Activated naive CD4-positive, alpha-beta T cell treated with anti-CD3 and anti-CD28 coated beads, Interleukin-2, amount 50 U/mL, for 24 hours (primary cell): ENCODE data around the gene SPDL1.

ENCODE experiments used
- H3K27ac Mint-ChIP-seq: one replicate; pipeline ENCODE4 v1.8.0; 2021; ENCODE audit warnings: mild to moderate bottlenecking, mixed read lengths
- H3K27me3 Mint-ChIP-seq: one replicate; pipeline ENCODE4 v1.8.0; 2021; ENCODE audit warnings: mixed read lengths
- H3K36me3 Mint-ChIP-seq: one replicate; pipeline ENCODE4 v1.8.0; 2021; ENCODE audit warnings: mixed read lengths
- H3K4me1 Mint-ChIP-seq: one replicate; pipeline ENCODE4 v1.8.0; 2021; ENCODE audit warnings: mixed read lengths
- H3K4me3 Mint-ChIP-seq: one replicate; pipeline ENCODE4 v1.8.0; 2021; ENCODE audit warnings: mild to moderate bottlenecking, mixed read lengths
- H3K9me3 Mint-ChIP-seq: one replicate; pipeline ENCODE4 v1.8.0; 2021; ENCODE audit warnings: mixed read lengths

SPDL1 gene, protein sequence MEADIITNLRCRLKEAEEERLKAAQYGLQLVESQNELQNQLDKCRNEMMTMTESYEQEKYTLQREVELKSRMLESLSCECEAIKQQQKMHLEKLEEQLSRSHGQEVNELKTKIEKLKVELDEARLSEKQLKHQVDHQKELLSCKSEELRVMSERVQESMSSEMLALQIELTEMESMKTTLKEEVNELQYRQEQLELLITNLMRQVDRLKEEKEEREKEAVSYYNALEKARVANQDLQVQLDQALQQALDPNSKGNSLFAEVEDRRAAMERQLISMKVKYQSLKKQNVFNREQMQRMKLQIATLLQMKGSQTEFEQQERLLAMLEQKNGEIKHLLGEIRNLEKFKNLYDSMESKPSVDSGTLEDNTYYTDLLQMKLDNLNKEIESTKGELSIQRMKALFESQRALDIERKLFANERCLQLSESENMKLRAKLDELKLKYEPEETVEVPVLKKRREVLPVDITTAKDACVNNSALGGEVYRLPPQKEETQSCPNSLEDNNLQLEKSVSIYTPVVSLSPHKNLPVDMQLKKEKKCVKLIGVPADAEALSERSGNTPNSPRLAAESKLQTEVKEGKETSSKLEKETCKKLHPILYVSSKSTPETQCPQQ

DNA sequence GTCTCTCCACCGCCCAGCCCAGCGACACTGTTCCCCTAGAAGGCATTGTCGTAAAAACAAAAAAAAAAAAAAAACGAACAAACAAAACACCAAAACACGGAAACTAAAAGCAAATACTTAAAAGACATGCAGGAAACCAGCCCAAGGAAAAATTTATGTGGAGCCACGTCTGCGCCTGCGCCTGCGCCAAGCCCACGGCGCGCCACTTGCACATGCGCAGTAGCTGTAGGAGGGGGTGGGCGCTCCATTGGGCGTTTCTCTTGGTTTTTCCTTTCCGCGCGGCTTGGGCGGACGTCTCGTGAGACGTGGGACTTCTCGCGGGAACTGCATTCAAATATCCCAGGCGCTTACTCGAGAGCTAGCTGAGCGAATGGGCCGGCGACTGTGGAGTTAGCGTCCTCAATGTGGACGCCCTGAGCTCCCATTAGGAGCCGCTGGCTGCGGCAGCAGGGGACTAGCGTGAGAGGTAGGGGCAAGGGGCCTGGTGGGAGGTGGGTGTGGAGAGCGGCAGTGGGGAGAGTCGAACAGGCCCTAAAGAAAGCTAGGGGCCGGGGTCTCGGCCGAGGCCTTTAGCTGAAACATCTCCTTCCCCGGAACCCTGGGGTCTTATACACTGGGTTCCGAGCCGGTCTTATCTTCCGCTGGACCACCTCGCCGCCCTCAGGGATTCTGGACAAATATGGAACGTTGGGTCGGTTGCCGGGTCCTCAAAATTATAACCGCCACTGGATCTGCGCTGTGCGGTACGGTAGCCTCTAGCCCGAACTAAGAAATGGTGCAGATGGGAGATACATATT, at the start of gene SPDL1:
Gene SPDL1, plus strand, starts transcription at position 350 of the 797 bp plus-strand sequence. CDS start 4,644 bp downstream, outside the sequence.
- Mint-ChIP-seq H3K9me3 (no peaks in the 10 kb centered on the region), H3K4me1 (peaks cover 52% of the 10 kb centered on the region), H3K36me3 (peaks cover 2% of the 10 kb centered on the region), H3K27me3 (peaks cover 3% of the 10 kb centered on the region), H3K4me3 (peak within 1 kb of the TSS; percentile 99), H3K27ac (peak within 1 kb of the TSS; percentile 97)

DNA sequence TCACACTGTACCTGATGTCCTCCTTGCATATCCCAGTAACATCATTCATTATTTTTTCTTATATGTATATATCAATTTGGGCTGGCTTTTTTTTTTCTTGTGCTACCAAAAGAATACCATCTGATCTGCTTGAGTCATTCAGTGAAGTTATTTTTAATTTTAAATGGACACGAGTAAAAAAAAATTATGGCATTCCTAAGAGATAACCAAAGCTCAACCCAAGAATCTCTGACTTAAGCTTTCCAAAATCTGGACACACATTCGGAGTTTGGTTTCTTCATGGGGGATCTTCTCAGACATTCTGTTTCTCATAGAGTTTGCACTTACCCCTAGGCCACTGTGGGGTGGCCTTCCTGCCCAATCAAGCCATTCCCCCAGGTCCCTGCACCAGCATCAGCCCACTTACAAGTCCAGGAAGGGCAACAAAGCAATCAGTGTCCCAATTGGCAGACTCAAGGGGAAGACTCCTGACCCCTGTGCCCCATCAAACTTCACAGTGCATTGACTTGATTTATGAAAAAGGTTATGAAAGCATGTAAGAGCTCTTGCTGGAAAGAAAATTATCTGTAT, 49.2 kb upstream of the SPDL1 start:
- no peak overlapping the region for H3K27ac Mint-ChIP-seq
- no peaks in the 10 kb centered on the region for H3K4me1 Mint-ChIP-seq
- no peaks in the 10 kb centered on the region for H3K9me3 Mint-ChIP-seq
- no peaks in the 10 kb centered on the region for H3K36me3 Mint-ChIP-seq
- H3K4me3 Mint-ChIP-seq, result no peak overlapping the region
- peaks cover 5% of the 10 kb centered on the region for H3K27me3 Mint-ChIP-seq

DNA sequence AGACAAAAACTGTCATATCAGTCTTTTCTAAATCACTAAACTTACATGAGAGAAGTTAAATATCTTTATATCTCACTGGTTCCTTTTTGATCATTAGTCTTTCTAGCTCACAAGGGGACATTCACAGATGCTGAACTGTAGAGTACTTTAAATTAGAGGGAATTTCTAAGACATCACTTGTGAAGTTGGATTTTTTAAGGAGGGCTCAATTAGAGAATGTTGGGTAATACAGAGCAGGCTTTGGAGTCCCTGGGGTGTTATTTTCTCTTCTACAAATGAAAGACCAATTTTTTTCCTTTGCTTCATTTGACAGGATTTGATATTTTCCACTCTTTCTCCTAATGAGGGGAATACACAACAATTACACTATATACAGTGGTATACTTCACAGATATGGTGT, 48.6 kb upstream of the SPDL1 start:
- Mint-ChIP-seq H3K36me3 (no peaks in the 10 kb centered on the region), H3K4me3 (no peak overlapping the region), H3K27me3 (peaks cover 4% of the 10 kb centered on the region)

DNA sequence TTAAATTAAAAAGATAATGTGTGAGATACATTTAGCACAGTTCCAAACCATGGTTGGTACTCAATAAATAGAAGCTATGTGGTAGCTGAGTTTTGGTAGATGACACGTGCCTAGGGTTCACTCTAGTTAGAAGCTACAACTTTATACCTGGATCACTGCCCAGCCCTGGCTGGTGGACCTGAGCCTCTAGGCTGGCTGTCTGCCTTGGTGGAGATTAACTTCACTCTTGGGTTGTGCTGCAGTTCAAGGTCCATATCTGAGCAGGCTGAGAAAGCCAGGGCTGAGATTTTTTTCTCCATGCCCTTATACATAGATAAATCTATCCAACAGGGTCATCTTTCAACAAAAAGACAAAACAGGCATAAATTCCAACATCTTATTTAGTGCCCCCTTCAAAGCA, 44.6 kb upstream of the SPDL1 start:
- H3K4me1 Mint-ChIP-seq, result no peaks in the 10 kb centered on the region
- H3K9me3 Mint-ChIP-seq, result no peaks in the 10 kb centered on the region
- no peak overlapping the region for H3K4me3 Mint-ChIP-seq
- no peaks in the 10 kb centered on the region for H3K36me3 Mint-ChIP-seq
- no peak overlapping the region for H3K27ac Mint-ChIP-seq
- H3K27me3 Mint-ChIP-seq, result peaks cover 9% of the 10 kb centered on the region

More for the DNA sequence above, 48.6 kb upstream of the SPDL1 start:
- H3K4me1 Mint-ChIP-seq, result no peaks in the 10 kb centered on the region
- no peaks in the 10 kb centered on the region for H3K9me3 Mint-ChIP-seq
- no peak overlapping the region for H3K27ac Mint-ChIP-seq

DNA sequence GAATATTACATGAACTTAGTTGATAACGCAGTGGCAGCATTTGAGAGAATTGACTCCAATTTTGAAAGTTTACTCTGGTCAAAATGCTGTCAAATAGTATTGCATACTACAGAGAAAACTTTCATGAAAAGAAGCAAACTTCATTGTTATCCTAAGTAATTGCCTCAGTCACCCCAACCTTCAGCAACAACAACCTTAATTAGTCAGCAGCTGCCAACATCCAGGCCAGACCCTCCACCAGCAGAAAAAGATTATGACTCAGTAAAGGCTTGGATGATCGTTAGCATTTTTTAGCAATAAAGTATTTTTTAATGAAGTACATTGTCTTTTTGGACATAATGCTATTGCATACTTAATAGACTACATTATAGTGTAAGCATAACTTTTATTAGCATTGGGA, 40.8 kb upstream of the SPDL1 start:
- Mint-ChIP-seq H3K27me3 (peaks cover 15% of the 10 kb centered on the region), H3K4me1 (no peaks in the 10 kb centered on the region)

DNA sequence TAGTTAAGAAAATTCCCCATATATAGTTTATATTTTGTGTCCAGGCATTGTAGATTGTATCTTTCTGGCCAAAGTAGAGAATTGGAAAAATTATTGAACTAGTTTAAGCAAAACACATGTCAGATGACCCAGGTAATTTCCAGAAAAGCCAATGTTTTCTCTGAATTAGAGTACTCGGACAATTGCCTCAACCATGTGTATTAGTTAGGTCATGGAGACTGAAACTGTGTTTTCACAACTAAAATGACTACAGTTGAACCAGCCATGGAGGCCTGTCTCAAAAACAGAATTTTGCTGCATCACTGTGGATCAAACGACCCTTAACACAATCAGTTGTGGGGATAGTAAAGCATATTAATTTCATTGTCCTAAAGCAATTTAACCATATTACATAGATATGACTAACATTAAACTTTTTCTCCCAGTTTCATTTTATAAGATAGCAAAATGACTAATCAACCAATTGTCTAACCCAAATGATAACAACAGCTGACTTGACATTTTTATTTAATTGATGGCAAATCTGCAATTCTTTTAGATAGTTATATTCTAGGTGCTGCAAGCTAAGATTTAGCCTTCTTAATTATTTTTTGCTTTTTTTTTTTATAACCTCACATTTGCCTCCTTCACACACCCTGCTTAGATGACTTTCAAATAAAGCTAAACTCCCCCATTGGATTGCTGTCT, 39.2 kb upstream of the SPDL1 start:
- H3K4me3 Mint-ChIP-seq, result no peak overlapping the region
- no peaks in the 10 kb centered on the region for H3K4me1 Mint-ChIP-seq
- H3K27me3 Mint-ChIP-seq, result peaks cover 24% of the 10 kb centered on the region
- H3K9me3 Mint-ChIP-seq, result no peaks in the 10 kb centered on the region
- no peaks in the 10 kb centered on the region for H3K36me3 Mint-ChIP-seq
- H3K27ac Mint-ChIP-seq, result no peak overlapping the region

More for the DNA sequence above, 40.8 kb upstream of the SPDL1 start:
- Mint-ChIP-seq H3K9me3 (no peaks in the 10 kb centered on the region), H3K36me3 (no peaks in the 10 kb centered on the region), H3K27ac (no peak overlapping the region), H3K4me3 (no peak overlapping the region)

DNA sequence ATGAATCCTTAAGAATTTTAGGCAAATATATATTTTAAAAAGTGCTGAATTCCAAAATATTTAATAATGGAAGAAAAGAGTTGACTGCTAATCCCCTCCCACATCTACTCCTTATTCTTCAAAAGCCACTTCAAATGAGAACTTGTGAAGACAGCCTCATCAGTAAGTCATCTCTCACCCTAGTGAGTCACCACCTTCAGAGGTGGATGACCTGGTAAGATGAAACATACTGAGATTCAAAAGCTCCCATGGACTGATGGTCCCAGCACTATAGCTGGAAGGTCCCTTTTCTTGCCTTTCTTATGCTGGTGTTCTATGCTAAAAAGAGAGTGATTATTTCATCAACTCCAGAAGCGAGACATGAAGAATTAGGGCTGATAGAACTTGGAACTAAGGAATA, 37.8 kb upstream of the SPDL1 start:
- Mint-ChIP-seq H3K9me3 (no peaks in the 10 kb centered on the region), H3K27ac (no peak overlapping the region), H3K4me1 (no peaks in the 10 kb centered on the region), H3K36me3 (no peaks in the 10 kb centered on the region), H3K27me3 (peaks cover 33% of the 10 kb centered on the region), H3K4me3 (no peak overlapping the region)

DNA sequence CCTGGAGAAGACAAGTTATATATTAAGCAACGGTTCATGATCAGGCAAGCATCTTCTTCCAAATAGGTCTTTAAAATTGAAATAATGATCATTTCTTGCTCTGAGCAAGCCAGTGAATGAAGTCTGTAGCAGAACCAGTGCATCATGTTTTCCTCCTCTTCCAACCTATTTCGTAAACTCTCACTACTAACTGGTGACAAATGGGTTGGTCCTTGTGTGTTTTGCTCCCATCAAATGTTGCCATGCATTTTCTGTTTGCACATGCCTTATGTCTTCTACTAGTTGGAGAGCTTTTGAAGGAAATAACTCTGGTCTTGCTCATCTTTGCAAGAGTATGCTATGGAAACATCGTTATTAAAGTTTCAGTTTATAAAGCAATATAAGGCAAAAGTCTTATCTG, 37.2 kb upstream of the SPDL1 start:
- H3K36me3 Mint-ChIP-seq, result no peaks in the 10 kb centered on the region
- H3K4me3 Mint-ChIP-seq, result no peak overlapping the region
- no peak overlapping the region for H3K27ac Mint-ChIP-seq
- H3K4me1 Mint-ChIP-seq, result no peaks in the 10 kb centered on the region
- H3K9me3 Mint-ChIP-seq, result no peaks in the 10 kb centered on the region
- peaks cover 33% of the 10 kb centered on the region for H3K27me3 Mint-ChIP-seq

DNA sequence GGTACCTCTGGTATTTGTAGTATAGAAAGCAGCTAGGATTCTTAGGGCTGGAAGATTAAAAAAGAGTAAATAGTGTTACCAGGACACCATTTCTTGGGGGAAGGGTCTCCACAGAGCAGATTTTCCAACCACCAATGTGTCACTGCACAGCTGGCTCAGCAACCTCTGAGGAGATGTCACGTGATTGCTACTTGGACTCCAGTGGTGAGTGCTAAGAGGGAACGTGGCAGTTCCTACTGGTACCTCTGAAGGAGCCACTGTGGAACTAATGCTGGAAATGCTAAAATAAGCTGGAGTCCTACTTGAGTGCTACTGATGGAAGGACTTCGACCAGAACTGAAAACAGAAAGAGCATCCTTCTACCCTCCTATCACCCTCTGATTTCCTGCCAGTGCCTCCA, 36.1 kb upstream of the SPDL1 start:
- no peaks in the 10 kb centered on the region for H3K36me3 Mint-ChIP-seq
- no peak overlapping the region for H3K4me3 Mint-ChIP-seq
- peaks cover 37% of the 10 kb centered on the region for H3K27me3 Mint-ChIP-seq

DNA sequence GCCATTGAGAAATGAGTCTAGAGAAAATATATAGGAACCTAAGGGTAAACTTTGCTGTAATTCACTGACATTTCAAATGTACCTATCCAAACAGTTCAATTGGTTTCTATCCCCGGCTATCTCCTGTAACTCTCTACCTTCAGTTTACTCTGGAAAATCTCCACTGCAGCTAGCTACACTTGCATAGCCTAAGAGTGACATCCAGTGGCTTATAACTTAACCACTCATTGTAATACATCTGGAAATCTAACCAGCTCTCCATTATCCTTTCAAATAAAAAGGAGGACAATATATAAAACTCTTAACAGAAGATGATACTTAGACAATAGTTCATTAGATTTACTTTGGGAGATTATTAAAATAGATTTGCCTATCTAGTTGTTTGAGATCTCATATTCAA, 35.3 kb upstream of the SPDL1 start:
- Mint-ChIP-seq H3K9me3 (peaks cover 1% of the 10 kb centered on the region), H3K27me3 (peaks cover 42% of the 10 kb centered on the region), H3K4me3 (no peak overlapping the region), H3K36me3 (no peaks in the 10 kb centered on the region), H3K27ac (no peak overlapping the region), H3K4me1 (no peaks in the 10 kb centered on the region)

More for the DNA sequence above, 36.1 kb upstream of the SPDL1 start:
- H3K4me1 Mint-ChIP-seq, result no peaks in the 10 kb centered on the region
- no peak overlapping the region for H3K27ac Mint-ChIP-seq
- H3K9me3 Mint-ChIP-seq, result no peaks in the 10 kb centered on the region

DNA sequence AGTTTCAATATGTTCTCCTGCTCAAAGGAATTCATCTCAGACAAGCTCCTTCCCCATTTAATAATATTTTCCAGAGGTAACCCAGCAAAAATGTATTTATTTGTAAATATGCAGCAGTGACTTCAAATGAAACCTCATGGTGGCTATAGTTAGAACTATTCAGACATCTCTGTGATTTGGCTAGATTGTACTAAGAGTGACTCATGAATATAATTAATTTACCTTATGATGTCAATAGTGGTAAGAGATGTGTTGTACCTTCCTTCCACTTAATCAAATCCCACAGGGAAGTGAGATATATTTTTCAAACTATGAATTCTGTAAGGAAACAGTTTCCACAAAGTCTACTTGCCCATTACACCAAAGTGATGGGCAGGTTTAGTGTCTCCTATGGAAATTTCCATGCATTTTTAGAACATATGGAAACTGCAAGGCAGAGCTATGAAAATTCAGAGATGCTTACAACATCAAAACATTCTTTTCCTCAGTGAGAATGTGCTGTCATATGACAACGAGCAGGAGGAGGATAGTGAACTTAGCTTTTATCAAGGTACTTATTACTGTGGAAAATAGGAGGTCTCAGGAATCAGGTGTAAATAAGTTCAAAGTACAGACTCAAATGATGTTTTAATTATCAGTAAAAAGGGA, 34.0 kb upstream of the SPDL1 start:
- no peak overlapping the region for H3K27ac Mint-ChIP-seq
- H3K27me3 Mint-ChIP-seq, result peaks cover 46% of the 10 kb centered on the region
- H3K36me3 Mint-ChIP-seq, result no peaks in the 10 kb centered on the region
- peaks cover 8% of the 10 kb centered on the region for H3K9me3 Mint-ChIP-seq
- H3K4me3 Mint-ChIP-seq, result no peak overlapping the region
- H3K4me1 Mint-ChIP-seq, result no peaks in the 10 kb centered on the region

DNA sequence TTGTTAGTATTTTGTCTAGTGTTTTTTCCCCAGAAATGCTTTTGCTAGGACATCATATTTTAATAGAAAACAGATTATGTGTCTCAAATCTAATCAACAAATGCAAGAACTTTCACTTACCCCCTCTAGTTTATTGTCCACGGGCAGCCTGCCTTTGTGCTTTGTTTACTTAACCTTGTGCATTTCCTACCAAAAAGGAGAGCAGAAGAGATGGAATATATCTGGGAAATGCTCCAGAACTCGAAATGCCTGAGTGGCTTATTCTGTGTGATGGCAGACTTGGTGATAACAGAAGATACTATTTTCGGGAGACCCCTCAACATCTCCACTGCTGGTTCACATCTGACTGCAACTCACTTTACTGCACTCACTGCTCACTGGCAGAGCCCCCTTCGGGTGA, 33.3 kb upstream of the SPDL1 start:
- Mint-ChIP-seq H3K36me3 (no peaks in the 10 kb centered on the region), H3K4me3 (no peak overlapping the region), H3K4me1 (no peaks in the 10 kb centered on the region), H3K9me3 (peaks cover 8% of the 10 kb centered on the region), H3K27ac (no peak overlapping the region), H3K27me3 (peaks cover 43% of the 10 kb centered on the region)

DNA sequence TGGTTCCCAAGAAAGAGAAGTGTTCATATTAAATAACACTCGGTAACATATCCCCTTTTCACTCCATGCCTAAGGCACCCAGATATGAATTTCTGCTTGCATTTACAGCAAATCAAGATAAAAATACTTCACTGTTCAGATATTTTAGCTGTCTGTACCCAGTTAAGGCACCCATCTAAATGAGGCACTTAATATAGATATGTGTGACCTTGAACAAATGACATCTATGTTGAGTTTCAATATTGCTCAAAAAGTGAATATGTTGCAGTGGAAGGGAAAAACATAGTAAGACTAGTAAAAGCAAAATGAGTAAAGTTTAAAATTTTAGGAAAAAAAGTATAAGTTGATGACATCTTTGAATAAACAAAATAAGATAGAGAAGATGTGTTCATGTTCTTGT, 32.4 kb upstream of the SPDL1 start:
- H3K36me3 Mint-ChIP-seq, result no peaks in the 10 kb centered on the region
- peaks cover 8% of the 10 kb centered on the region for H3K9me3 Mint-ChIP-seq
- no peak overlapping the region for H3K4me3 Mint-ChIP-seq
- no peaks in the 10 kb centered on the region for H3K4me1 Mint-ChIP-seq
- no peak overlapping the region for H3K27ac Mint-ChIP-seq
- peaks cover 43% of the 10 kb centered on the region for H3K27me3 Mint-ChIP-seq

DNA sequence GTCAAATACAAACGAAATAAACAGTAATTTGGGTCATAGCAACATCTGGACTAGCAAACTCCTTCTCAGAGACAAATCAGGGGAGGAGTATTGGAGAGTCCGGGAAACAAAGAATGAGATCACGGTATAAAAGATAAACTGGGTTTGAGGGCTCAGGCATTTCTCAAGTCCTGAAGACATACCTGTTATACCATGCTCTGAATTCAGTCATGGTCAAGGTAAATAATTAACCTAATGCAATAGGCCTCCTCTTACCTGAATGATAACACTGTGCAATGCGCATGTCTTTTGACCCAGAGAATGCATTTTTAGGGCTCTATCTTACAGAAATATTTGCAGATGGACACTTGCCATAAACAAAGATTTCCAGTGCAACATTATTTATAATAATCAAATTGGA, 31.9 kb upstream of the SPDL1 start:
- H3K9me3 Mint-ChIP-seq, result peaks cover 8% of the 10 kb centered on the region
- no peak overlapping the region for H3K4me3 Mint-ChIP-seq
- H3K27me3 Mint-ChIP-seq, result peaks cover 43% of the 10 kb centered on the region
- H3K36me3 Mint-ChIP-seq, result no peaks in the 10 kb centered on the region
- H3K4me1 Mint-ChIP-seq, result no peaks in the 10 kb centered on the region
- no peak overlapping the region for H3K27ac Mint-ChIP-seq

DNA sequence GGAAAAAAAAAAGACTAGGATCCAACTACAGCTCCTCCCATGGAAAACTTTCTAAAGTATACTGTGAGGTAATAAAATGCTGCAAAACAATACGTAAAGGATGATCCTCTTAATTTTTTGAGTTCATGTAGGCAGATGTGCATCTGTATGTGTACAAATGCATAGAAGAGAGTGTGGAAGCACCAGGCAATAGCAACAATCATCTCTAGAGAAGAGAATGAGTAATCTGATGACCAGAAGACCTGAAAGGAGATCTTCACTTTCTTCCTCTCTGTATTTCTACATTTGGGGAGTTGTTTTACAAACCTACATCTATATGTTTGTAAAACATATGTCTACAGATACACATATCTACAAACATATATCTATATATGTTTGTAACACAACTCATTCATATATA, 29.3 kb upstream of the SPDL1 start:
- Mint-ChIP-seq H3K4me3 (no peak overlapping the region), H3K27me3 (peaks cover 36% of the 10 kb centered on the region), H3K27ac (no peak overlapping the region), H3K4me1 (no peaks in the 10 kb centered on the region), H3K9me3 (peaks cover 21% of the 10 kb centered on the region), H3K36me3 (peaks cover 1% of the 10 kb centered on the region)
